HTERT RPE-1 (cell line): ENCODE results near the gene PLPP3.

ENCODE experiments used
- in situ Hi-C: fragments of 300-500 bp; cut with MboI; formaldehyde crosslinking; loops from 4 replicates; pipeline ENCODE4 v1.14.3; 2020; ENCODE audit warnings: low sequenced_read_pairs

PLPP3 gene

DNA sequence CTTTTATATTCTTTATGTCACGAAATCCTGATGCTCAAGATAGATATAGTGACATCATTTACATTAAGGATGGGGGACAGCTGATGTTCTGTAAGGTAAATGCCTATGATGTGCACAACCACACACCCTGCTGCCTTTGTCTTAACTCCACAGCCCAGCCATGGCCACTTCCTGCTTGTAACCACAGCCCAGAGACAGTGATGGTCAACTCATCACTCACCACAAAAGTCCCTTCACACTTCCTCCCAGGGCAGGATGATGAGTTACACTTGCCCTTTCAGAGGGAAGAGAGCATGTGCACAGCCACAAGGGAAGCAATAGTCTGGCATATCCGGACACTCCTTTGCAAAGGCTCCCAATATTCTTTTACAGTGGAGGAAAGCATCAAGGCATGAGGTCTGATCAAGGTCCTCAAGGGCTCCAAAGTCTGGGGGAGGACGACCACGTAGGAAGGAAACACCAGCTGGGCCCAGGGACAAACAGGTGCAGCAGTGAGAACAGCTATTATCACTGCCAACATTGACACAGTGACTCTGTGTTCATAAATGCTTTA, 53.8 kb downstream of the PLPP3 start:
- in situ Hi-C loops = no loop called here

DNA sequence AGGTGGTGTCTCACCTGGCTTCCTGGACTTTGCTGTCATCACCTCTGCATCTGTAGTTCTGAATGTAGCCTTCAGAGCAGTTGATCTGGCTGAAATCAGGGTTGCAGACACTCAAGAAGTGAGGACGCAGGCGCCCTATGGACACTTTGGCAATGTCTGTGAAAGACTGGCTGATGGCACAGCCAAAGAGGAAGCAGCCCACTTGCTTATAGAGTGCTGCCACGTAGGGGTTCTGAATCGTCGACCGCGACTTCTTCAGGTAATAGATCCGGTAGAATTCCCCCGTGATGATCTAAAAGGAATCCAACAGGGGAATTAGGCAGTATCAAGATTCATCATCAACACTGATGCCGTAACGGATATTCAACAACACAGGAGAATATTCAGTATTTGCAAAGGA, 55.1 kb downstream of the PLPP3 start:
- in situ Hi-C loops = no loop called here

- in situ Hi-C loops = no loop called here
Observed at GRCh38 chr1:56522680-56523079, 56.7 kb downstream of the PLPP3 start.

DNA sequence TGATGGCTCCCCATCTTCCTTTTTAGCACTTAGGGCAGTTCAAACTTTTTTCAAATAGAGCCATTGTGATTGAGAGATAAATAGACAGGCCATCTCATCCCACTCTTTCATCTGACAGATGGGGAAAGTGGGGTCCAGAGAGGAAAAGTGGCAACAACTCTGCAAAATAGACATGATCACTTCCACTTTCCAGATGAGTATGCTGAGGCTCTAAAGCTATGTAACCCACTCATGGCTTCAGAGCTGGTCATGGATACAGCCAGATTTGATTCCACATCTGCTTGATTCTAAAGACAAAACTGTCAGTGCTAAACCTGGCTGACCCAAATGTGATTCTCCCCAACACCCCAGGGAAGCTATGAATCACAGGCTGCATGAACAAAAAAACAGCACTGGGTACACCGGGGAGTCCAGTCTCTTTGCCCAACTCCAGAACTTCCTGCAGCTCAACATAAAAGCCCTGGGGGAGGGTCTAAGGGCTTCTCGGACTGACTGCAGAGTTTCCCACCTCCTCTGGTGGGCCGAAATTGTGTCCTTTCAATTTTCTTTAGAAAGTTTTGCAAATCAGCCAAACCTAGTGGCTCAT, 59.3 kb downstream of the PLPP3 start:
- in situ Hi-C loops = no loop called here

DNA sequence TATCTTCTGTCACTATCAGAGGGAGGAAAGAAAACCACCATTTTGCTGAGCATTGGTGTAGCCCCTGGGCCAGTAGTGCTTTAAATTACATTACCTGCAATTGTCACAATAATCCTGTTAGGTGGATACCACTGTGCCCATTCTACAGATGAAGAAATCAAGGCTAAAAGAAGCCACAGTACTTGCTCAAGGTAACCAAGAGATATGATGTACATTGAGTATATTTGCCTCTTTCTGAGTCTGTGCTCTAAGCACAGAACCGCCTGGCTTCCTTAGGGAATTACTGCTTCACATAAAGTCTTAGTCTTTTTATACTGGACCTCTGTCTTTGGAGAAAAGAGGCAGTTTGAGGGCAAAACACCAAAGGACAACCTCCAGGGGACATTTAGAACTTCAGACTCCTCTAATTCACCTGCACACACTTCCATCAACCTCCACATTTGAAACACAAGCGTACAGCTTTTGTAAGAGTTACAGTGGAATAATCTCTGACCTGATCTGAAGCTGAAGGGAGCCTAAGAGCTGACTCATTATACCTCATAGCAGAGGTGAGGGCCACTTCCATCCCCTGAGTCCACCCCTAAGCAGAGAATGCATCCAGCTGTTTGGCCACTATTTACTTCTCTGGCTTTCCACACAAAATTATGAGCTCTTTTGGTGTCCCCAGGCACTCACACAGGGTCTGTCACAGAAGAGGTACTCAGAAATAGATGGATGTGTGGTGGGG, 61.8 kb downstream of the PLPP3 start:
- in situ Hi-C loops = no loop called here

DNA sequence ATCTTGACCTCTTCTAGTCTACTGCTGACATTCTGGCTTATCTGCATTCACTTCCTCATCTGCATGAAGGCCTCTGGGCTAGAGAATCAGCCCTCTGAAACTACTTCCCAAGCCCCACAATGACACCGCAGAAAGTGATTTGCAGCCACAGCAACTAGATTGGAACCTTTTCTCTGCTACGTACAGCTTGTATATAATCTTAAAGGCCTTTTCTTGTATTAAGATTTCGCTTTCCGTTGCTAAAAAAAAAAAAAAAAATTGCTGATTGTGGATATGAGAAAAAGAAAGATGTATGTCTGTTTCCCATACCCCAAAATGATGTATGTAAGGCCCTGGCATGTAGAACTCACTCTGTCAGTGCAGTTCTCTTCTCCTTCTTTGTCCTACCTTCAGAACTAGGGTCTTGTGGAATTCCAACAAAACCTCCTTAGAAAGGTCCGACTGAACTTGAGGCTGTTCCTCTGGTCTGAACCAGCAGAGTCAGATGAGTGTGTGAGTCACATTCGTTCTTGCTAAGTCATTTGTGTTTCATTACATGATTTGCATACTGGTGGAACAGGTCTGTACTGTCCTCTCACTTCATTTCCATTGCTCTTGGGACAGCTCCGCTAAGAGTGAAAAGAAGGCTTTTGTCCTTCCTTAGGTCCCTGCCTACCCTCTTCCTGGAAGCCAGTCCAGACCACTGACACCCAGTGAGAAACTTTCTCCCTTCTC, 62.7 kb downstream of the PLPP3 start:
- in situ Hi-C loops = no loop called here

DNA sequence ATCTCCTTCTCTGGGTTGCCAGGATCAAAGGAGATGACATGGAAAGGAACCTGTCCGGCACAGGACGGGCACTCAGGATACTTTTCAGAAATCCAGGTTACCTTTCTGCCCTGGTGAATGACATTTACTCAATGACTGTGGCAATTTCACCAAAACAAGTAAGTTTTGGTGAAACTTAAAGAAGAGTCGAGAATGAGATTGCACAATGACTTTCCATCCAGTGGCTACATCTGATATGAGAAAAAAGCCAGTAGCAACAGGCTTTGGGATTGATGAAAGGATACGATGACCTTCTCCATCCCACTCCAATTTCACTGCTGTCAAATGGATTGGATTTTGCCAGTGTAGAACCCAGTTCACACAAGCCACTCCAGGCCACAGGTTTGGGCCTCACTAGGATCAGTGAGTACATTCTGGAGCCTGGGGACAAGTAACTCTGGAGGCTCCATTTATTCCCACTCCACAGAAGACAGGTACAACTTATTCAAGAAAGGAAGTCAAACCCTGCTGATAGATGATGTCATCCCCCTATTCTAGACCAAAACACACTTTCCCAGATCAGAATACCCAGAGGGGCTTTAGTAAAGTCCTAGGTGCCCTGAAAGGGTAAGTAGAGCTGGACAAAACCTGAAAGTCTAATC, 63.3 kb downstream of the PLPP3 start:
- in situ Hi-C loops = no loop called here

DNA sequence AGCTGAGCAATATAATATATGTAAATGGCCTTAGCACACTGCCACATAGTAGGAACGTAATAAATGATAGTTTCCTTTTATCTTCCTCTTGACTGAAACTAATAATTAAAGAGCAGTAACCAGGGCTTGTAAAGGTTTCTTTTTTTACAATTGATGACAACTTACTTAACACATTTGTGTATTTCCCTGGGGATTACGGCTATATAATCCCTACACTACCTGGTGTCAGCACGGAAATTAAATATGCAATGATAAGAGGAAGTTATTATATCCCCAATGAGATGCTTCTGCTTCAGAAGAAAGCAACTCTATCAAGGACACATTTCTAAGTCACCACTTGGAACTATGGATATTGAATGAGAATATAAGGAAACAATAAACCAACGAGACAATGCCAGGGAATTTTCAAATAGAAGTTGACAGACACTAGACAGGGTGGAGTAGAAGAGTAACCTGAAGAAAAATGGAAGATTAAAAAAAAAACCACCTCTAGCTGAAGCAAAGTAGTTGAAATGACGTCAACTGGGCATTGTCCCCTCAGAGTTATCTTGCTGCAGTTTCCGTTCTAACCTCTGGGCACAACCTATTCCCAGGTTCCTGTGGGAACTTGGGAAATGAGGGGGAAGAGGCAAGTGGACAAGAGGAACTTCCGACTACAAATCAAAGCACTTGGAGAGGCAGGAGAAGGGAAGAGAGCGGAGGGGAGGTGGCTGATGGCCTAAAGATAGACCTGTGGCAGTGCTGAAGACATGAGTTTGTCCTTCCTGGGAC, 66.5 kb downstream of the PLPP3 start:
- in situ Hi-C loops = no loop called here

DNA sequence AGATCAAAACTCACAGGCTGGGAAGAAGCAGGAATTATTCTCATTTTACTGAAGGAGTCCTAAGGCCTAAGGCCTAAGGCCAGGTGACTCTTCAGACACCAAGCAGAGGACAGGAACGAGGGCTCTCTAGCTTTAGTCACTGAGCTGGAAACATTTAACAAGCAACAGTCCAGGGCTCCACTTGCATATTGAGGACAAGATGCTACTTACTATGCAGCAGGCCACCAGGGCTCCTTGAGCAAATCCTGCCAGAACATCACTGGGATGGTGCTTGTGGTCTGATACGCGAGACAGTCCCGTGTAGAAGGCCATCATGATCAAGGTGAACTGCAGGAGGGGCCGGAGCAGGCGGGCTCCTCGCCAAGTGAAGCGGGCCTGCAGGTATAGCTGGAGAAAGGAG, 67.6 kb downstream of the PLPP3 start:
- in situ Hi-C loops = no loop called here

- in situ Hi-C loops = no loop called here
Observed at GRCh38 chr1:56511364-56511763, 68.0 kb downstream of the PLPP3 start.

- in situ Hi-C loops = no loop called here
Observed at GRCh38 chr1:56510642-56511021, 68.7 kb downstream of the PLPP3 start.

GRCh38 chr1:56509713-56510641, 69.4 kb downstream of the PLPP3 start:
- in situ Hi-C loops = no loop called here

GRCh38 chr1:56508523-56508983, 70.8 kb downstream of the PLPP3 start:
- in situ Hi-C loops = no loop called here

- in situ Hi-C loops = no loop called here
Observed at GRCh38 chr1:56507925-56508522, 71.3 kb downstream of the PLPP3 start.

GRCh38 chr1:56506951-56507491, 72.3 kb downstream of the PLPP3 start:
- in situ Hi-C loops = no loop called here

- in situ Hi-C loops = no loop called here
Observed at GRCh38 chr1:56505792-56506743, 73.3 kb downstream of the PLPP3 start.

- in situ Hi-C loops = no loop called here
Observed at GRCh38 chr1:56502700-56503245, 76.6 kb downstream of the PLPP3 start.
